ENCODE data around the gene TPSG1.

TPSG1 gene

GRCh38 chr16:1195393-1195666, 29.7 kb downstream of the TPSG1 start:
- Histone ChIP-seq H3K79me2 (ENCODE audit: insufficient read depth, low read length) (no peaks in the 10 kb centered on the region), H3F3A (ENCODE audit: insufficient read depth, low read length) (no peaks in the 10 kb centered on the region), H3K9ac (ENCODE audit: low read length) (no peak overlapping the region), H3K27ac (ENCODE audit: low read depth, low read length, poor library complexity, severe bottlenecking) (no peak overlapping the region), H4K20me1 (ENCODE audit: insufficient read depth, low read length) (no peaks in the 10 kb centered on the region), H3K4me3 (ENCODE audit: low read depth, low read length, poor library complexity, severe bottlenecking) (no peak overlapping the region), H3K9me3 (ENCODE audit: low read length) (no peaks in the 10 kb centered on the region), H2AFZ (ENCODE audit: low read length) (no peak overlapping the region), H3K4me1 (ENCODE audit: insufficient read depth, low read length, severe bottlenecking) (no peaks in the 10 kb centered on the region), H3K27me3 (ENCODE audit: insufficient read depth, low read length) (no peaks in the 10 kb centered on the region), H3K9me2 (ENCODE audit: low read depth, low read length) (no peaks in the 10 kb centered on the region), H3K36me3 (ENCODE audit: insufficient read depth, low read length) (no peaks in the 10 kb centered on the region), H3K4me2 (ENCODE audit: low read length) (no peak overlapping the region)
- TF ChIP-seq CTCF (IDR thresholded peaks at IDR 0.05; ENCODE audit: low read length) (no peak), EZH2 (IDR thresholded peaks at IDR 0.05; ENCODE audit: borderline replicate concordance, low read length) (no peak)

GRCh38 chr16:1194665-1195392, 30.2 kb downstream of the TPSG1 start:
- H3K4me2 ChIP-seq (ENCODE audit: low read length) = no peak overlapping the region

GRCh38 chr16:1193825-1194581, 31.1 kb downstream of the TPSG1 start:
- Histone ChIP-seq H3K27me3 (ENCODE audit: insufficient read depth, low read length) (no peaks in the 10 kb centered on the region), H4K20me1 (ENCODE audit: insufficient read depth, low read length) (no peaks in the 10 kb centered on the region), H3K9ac (ENCODE audit: low read length) (no peak overlapping the region), H3F3A (ENCODE audit: insufficient read depth, low read length) (no peaks in the 10 kb centered on the region), H3K9me3 (ENCODE audit: low read length) (no peaks in the 10 kb centered on the region), H3K4me2 (ENCODE audit: low read length) (no peak overlapping the region), H3K4me1 (ENCODE audit: insufficient read depth, low read length, severe bottlenecking) (no peaks in the 10 kb centered on the region), H2AFZ (ENCODE audit: low read length) (no peak overlapping the region), H3K36me3 (ENCODE audit: insufficient read depth, low read length) (no peaks in the 10 kb centered on the region), H3K27ac (ENCODE audit: low read depth, low read length, poor library complexity, severe bottlenecking) (no peak overlapping the region), H3K9me2 (ENCODE audit: low read depth, low read length) (no peaks in the 10 kb centered on the region), H3K79me2 (ENCODE audit: insufficient read depth, low read length) (no peaks in the 10 kb centered on the region), H3K4me3 (ENCODE audit: low read depth, low read length, poor library complexity, severe bottlenecking) (no peak overlapping the region)
- TF ChIP-seq EZH2 (IDR thresholded peaks at IDR 0.05; ENCODE audit: borderline replicate concordance, low read length) (no peak), CTCF (IDR thresholded peaks at IDR 0.05; ENCODE audit: low read length) (no peak)

More at GRCh38 chr16:1194665-1195392, 30.2 kb downstream of the TPSG1 start:
- no peaks in the 10 kb centered on the region for H3K79me2 ChIP-seq (ENCODE audit: insufficient read depth, low read length)
- no peaks in the 10 kb centered on the region for H3K27me3 ChIP-seq (ENCODE audit: insufficient read depth, low read length)
- no peak overlapping the region for H3K4me3 ChIP-seq (ENCODE audit: low read depth, low read length, poor library complexity, severe bottlenecking)
- no peaks in the 10 kb centered on the region for H3K4me1 ChIP-seq (ENCODE audit: insufficient read depth, low read length, severe bottlenecking)
- H4K20me1 ChIP-seq (ENCODE audit: insufficient read depth, low read length) = no peaks in the 10 kb centered on the region
- no peak for TF ChIP-seq EZH2 (IDR thresholded peaks at IDR 0.05; ENCODE audit: borderline replicate concordance, low read length)
- TF ChIP-seq CTCF (IDR thresholded peaks at IDR 0.05; ENCODE audit: low read length) = peak; percentile 68
- no peaks in the 10 kb centered on the region for H3K9me2 ChIP-seq (ENCODE audit: low read depth, low read length)
- H3K9me3 ChIP-seq (ENCODE audit: low read length) = no peaks in the 10 kb centered on the region
- H3K9ac ChIP-seq (ENCODE audit: low read length) = no peak overlapping the region
- H3F3A ChIP-seq (ENCODE audit: insufficient read depth, low read length) = no peaks in the 10 kb centered on the region
- no peak overlapping the region for H3K27ac ChIP-seq (ENCODE audit: low read depth, low read length, poor library complexity, severe bottlenecking)
- H2AFZ ChIP-seq (ENCODE audit: low read length) = no peak overlapping the region
- H3K36me3 ChIP-seq (ENCODE audit: insufficient read depth, low read length) = no peaks in the 10 kb centered on the region
